Gastrocnemius medialis (tissue), 4 donors: ENCODE data around the gene SLC8A3. TPM values are rescaled to one million over a fixed set of nuclear protein-coding genes. Genes with fewer than 3 reads are reported as not detected.

Experiments used
- ATAC-seq, 2 donors: fragments of 150-250 bp; one replicate each; pipeline ENCODE4 v1.9.1; 2016
- DNase-seq, 2 donors: peaks; one replicate each; pipeline ENCODE4 v3.0.0-alpha.2; 2019
- H3K27ac ChIP-seq, 4 donors: fragments of 200-600 bp; sonication (generic); 1 replicate in 1 of 4; 2 replicates in 3 of 4; pipeline ENCODE4 v1.5.1; 2016 to 2018; ENCODE audit warnings: mild to moderate bottlenecking in 2 of 4, moderate library complexity in 1 of 4
- H3K27me3 ChIP-seq, 3 donors: fragments of 200-600 bp; sonication (generic) in 2 of 3; 1 replicate in 1 of 3; 2 replicates in 2 of 3; pipeline versions ENCODE4 v1.5.1 to v1.6.0; 2016 to 2019; ENCODE audit warnings: mild to moderate bottlenecking in 1 of 3, moderate library complexity in 1 of 3
- H3K36me3 ChIP-seq, 2 donors: fragments of 200-600 bp; sonication (generic) in 1 of 2; one replicate each; pipeline ENCODE4 v1.5.1; 2017 to 2018
- H3K4me1 ChIP-seq, 2 donors: fragments of 200-600 bp; sonication (generic) in 1 of 2; one replicate each; pipeline ENCODE4 v1.5.1; 2016 to 2017; ENCODE audit warnings: mild to moderate bottlenecking in 2 of 2
- H3K4me3 ChIP-seq, 4 donors: fragments of 200-600 bp; sonication (generic) in 3 of 4; 1 replicate in 1 of 4; 2 replicates in 3 of 4; pipeline ENCODE4 v1.5.1; 2016 to 2019; ENCODE audit warnings: mild to moderate bottlenecking in 2 of 4
- H3K9me3 ChIP-seq, 3 donors: fragments of 200-600 bp; sonication (generic) in 2 of 3; 1 replicate in 1 of 3; 2 replicates in 2 of 3; pipeline ENCODE4 v1.5.1; 2016 to 2019
- POLR2A ChIP-seq, 2 donors: fragments of 450-650 bp; IDR thresholded peaks; one replicate each; pipeline ENCODE4 v1.6.1; 2017; ENCODE audit warnings: antibody characterized with exemption in 2 of 2, mild to moderate bottlenecking in 2 of 2, moderate library complexity in 2 of 2
- in situ Hi-C, 4 donors: fragments of 200-750 bp; cut with MboI; loops; one replicate each; pipeline versions ENCODE4 v1.15.0 to v1.8.0; 2017; ENCODE audit warnings: low sequenced_read_pairs in 4 of 4
- intact Hi-C: fragments of 100-400 bp; cut with DNase I; formaldehyde crosslinking; loops from one replicate; pipeline ENCODE4 v1.15.1; 2023; ENCODE audit warnings: low total_unique reads
- total RNA-seq, 4 donors: library from RNA; depleted of rRNA; stranded (reverse); fragments of >200 nt; gene quantifications; one replicate each; pipeline versions ENCODE4 v1.1.0 to v1.2.3, GENCODE V29; 2016
- TF ChIP-seq, protein P1 (sequence below), 5 experiments: fragments of 450-650 bp in 3 of 5; fragments of 200-600 bp in 2 of 5; sonication (generic) in 2 of 5; IDR thresholded peaks in 4 of 5; conservative IDR thresholded peaks in 1 of 5; 1 replicate in 4 of 5; 2 replicates in 1 of 5; pipeline ENCODE4 v1.5.1; 2016 to 2019; ENCODE audit warnings: antibody characterized with exemption in 5 of 5, mild to moderate bottlenecking in 3 of 5, moderate library complexity in 3 of 5

SLC8A3 gene
- total RNA-seq, 4 donors from 2014 or later = 8.5 to 14.1 (median 12.6) TPM

DNA sequence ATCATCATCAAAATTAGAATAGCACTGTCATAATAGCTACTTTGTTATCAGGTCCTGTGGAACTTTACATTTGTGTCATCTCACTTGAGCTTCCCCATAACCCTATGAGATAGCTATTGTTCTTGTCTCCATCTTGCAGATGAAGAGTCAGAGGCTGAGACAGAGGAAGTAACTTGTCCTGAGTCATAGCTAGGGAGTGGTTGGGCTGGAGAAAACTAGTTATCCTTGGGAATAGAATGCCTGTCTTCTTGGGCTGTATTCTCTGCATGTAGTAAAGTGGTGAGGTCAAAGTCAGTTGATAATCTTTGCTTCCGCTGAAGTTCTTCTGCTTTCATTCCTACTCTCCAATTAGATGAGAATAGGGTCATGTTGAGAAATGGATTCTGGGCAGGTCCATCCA, 192.5 kb downstream of the SLC8A3 start:
- H3K4me1 ChIP-seq = no peaks in the 10 kb centered on the region
- no peak for ATAC-seq
- in situ Hi-C loops (no loop called here), intact Hi-C loops (no loop called here)
- TF ChIP-seq, protein P1, sequence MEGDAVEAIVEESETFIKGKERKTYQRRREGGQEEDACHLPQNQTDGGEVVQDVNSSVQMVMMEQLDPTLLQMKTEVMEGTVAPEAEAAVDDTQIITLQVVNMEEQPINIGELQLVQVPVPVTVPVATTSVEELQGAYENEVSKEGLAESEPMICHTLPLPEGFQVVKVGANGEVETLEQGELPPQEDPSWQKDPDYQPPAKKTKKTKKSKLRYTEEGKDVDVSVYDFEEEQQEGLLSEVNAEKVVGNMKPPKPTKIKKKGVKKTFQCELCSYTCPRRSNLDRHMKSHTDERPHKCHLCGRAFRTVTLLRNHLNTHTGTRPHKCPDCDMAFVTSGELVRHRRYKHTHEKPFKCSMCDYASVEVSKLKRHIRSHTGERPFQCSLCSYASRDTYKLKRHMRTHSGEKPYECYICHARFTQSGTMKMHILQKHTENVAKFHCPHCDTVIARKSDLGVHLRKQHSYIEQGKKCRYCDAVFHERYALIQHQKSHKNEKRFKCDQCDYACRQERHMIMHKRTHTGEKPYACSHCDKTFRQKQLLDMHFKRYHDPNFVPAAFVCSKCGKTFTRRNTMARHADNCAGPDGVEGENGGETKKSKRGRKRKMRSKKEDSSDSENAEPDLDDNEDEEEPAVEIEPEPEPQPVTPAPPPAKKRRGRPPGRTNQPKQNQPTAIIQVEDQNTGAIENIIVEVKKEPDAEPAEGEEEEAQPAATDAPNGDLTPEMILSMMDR (IDR thresholded peaks at IDR 0.05 in 4 of 5, conservative IDR thresholded peaks at IDR 0.05 in 1 of 5) = no peak
- no peak for TF ChIP-seq POLR2A (IDR thresholded peaks at IDR 0.05)
- H3K4me3 ChIP-seq = no peak overlapping the region
- no peak overlapping the region for H3K27ac ChIP-seq
- no peaks in the 10 kb centered on the region for H3K9me3 ChIP-seq
- DNase-seq = no peak
- no peaks in the 10 kb centered on the region for H3K36me3 ChIP-seq
- H3K27me3 ChIP-seq = no peaks in the 10 kb centered on the region

Other genes starting within 250 kb of the SLC8A3 start
- 10 to 100 TPM; 16.8 to 38.6 (median 26.7) TPM for gene COX16, start 170.7 kb upstream of the SLC8A3 start, total RNA-seq
- gene SYNJ2BP, start 228.1 kb upstream of the SLC8A3 start, total RNA-seq = 10 to 100 TPM; 21.2 to 34.1 (median 27.1) TPM